H1 (cell line): ENCODE measurements around the gene CSRNP3. TPM values are rescaled to one million over a fixed set of nuclear protein-coding genes. Genes with fewer than 3 reads are reported as not detected.

Experiments
- CTCF ChIA-PET: fragments of 300-600 bp; sonication (Branson Sonifier 250); formaldehyde crosslinking; loops from one replicate; lab custom pipeline; 2021; ENCODE audit not compliant: partially characterized antibody; lab: Charles Lee
- POLR2A ChIA-PET: fragments of 300-600 bp; sonication (Branson Sonifier 250); formaldehyde crosslinking; loops from one replicate; lab custom pipeline; 2021; ENCODE audit warnings: inconsistent platforms; ENCODE audit not compliant: partially characterized antibody; lab: Charles Lee
- DNase-seq, 2 experiments: peaks; one replicate each; pipeline versions ENCODE4 v3.0.0 to v3.0.0-alpha.2; 2010 to 2022; ENCODE audit warnings: low spot score in 2 of 2, low read depth in 1 of 2, mixed read lengths in 1 of 2
- FAIRE-seq: peaks from 2 replicates; lab custom pipeline; 2011; peaks lifted over from hg19 to GRCh38; lab: Jason Lieb, UNC
- H2AFZ ChIP-seq: 2 replicates; pipeline ENCODE4 v1.8.1; 2012; ENCODE audit warnings: low read length, inconsistent platforms
- H2AK5ac ChIP-seq: 2 replicates; pipeline ENCODE4 v1.6.1; 2013; ENCODE audit warnings: low read depth, low read length
- H2BK120ac ChIP-seq: replicated peaks from 2 replicates; pipeline ENCODE3; 2013; ENCODE audit warnings: low read depth, low read length, inconsistent platforms
- H2BK12ac ChIP-seq: 2 replicates; pipeline ENCODE4 v1.6.1; 2013; ENCODE audit warnings: low read depth, low read length
- H2BK15ac ChIP-seq: 2 replicates; pipeline ENCODE4 v1.6.1; 2013; ENCODE audit warnings: low read length
- H2BK20ac ChIP-seq: 2 replicates; pipeline ENCODE4 v1.6.1; 2013; ENCODE audit warnings: low read length
- H2BK5ac ChIP-seq: 2 replicates; pipeline ENCODE4 v1.6.1; 2013; ENCODE audit warnings: low read depth, low read length
- H3K14ac ChIP-seq: 2 replicates; pipeline ENCODE4 v1.6.1; 2013; ENCODE audit warnings: inconsistent platforms; ENCODE audit not compliant: insufficient read length
- H3K18ac ChIP-seq: 2 replicates; pipeline ENCODE4 v1.6.1; 2013; ENCODE audit warnings: low read length; ENCODE audit errors: extremely low read depth
- H3K23ac ChIP-seq: 2 replicates; pipeline ENCODE4 v1.6.1; 2013; ENCODE audit warnings: inconsistent platforms; ENCODE audit not compliant: insufficient read length
- H3K23me2 ChIP-seq: 2 replicates; pipeline ENCODE4 v1.6.1; 2013; ENCODE audit warnings: low read depth, low read length
- H3K27ac ChIP-seq: 2 replicates; pipeline ENCODE4 v1.6.1; 2011; ENCODE audit warnings: low read depth, low read length, inconsistent platforms
- H3K27me3 ChIP-seq, 4 experiments: replicated peaks in 1 of 4; 1 replicate in 1 of 4; 2 replicates in 3 of 4; pipeline versions ENCODE4 v1.6.1 to v1.8.1; 2011 to 2013; ENCODE audit warnings: low read length in 3 of 4, mild to moderate bottlenecking in 3 of 4, inconsistent platforms in 2 of 4, mixed read lengths in 2 of 4, moderate library complexity in 1 of 4; ENCODE audit not compliant: control insufficient read depth in 3 of 4, insufficient read depth in 3 of 4; ENCODE audit errors: extremely low read depth in 1 of 4
- H3K36me3 ChIP-seq, 4 experiments: 2 replicates each; pipeline versions ENCODE4 v1.6.1 to v1.8.1; 2011 to 2013; ENCODE audit warnings: mild to moderate bottlenecking in 4 of 4, low read length in 3 of 4, moderate library complexity in 2 of 4, control low read depth in 1 of 4, inconsistent platforms in 1 of 4; ENCODE audit not compliant: insufficient read depth in 4 of 4, control insufficient read depth in 2 of 4
- H3K4ac ChIP-seq: replicated peaks from 2 replicates; pipeline ENCODE3; 2013; ENCODE audit warnings: low read length, low read depth, mixed read lengths, inconsistent platforms; ENCODE audit not compliant: insufficient read length
- H3K4me1 ChIP-seq, 4 experiments: replicated peaks in 1 of 4; 1 replicate in 1 of 4; 2 replicates in 3 of 4; pipeline versions ENCODE4 v1.6.1 to v1.8.1; 2011 to 2013; ENCODE audit warnings: low read length in 3 of 4, inconsistent platforms in 2 of 4, mixed read lengths in 1 of 4; ENCODE audit not compliant: insufficient read depth in 4 of 4, control insufficient read depth in 3 of 4
- H3K4me2 ChIP-seq, 2 experiments: 2 replicates each; pipeline versions ENCODE4 v1.6.1 to v1.8.1; 2011 to 2013; ENCODE audit warnings: low read depth in 2 of 2, low read length in 2 of 2, control low read depth in 1 of 2, inconsistent platforms in 1 of 2, mild to moderate bottlenecking in 1 of 2; ENCODE audit not compliant: insufficient read depth in 1 of 2
- H3K4me3 ChIP-seq, 4 experiments: fragments of 200-600, 300-600 bp in 1 of 4; sonication (generic), shearing (Covaris generic), sonication (Bioruptor Twin) in 1 of 4; 2 replicates each; pipeline versions ENCODE4 v1.5.1 to v1.8.1; 2011 to 2016; ENCODE audit warnings: low read length in 4 of 4, low read depth in 3 of 4, control low read depth in 2 of 4, inconsistent platforms in 2 of 4, mild to moderate bottlenecking in 2 of 4, mixed read lengths in 1 of 4, moderate library complexity in 1 of 4; ENCODE audit not compliant: insufficient read depth in 2 of 4; ENCODE audit errors: extremely low read depth in 1 of 4
- H3K56ac ChIP-seq: replicated peaks from 2 replicates; pipeline ENCODE3; 2013; ENCODE audit warnings: low read depth, mild to moderate bottlenecking, mixed read lengths, low read length, inconsistent platforms; ENCODE audit not compliant: insufficient read length
- H3K79me1 ChIP-seq: 2 replicates; pipeline ENCODE4 v1.6.1; 2013; ENCODE audit warnings: low read depth, low read length, control low read depth
- H3K79me2 ChIP-seq, 2 experiments: 2 replicates each; pipeline versions ENCODE4 v1.6.1 to v1.8.1; 2012 to 2013; ENCODE audit warnings: low read length in 2 of 2, mild to moderate bottlenecking in 2 of 2, inconsistent platforms in 1 of 2; ENCODE audit not compliant: insufficient read depth in 2 of 2, control insufficient read depth in 1 of 2
- H3K9ac ChIP-seq, 4 experiments: replicated peaks in 1 of 4; 1 replicate in 1 of 4; 2 replicates in 3 of 4; pipeline versions ENCODE4 v1.6.1 to v1.8.1; 2011 to 2013; ENCODE audit warnings: low read depth in 3 of 4, low read length in 3 of 4, control low read depth in 2 of 4, mild to moderate bottlenecking in 2 of 4, moderate library complexity in 2 of 4, inconsistent platforms in 1 of 4; ENCODE audit errors: extremely low read depth in 1 of 4
- H3K9me3 ChIP-seq, 2 experiments: 2 replicates each; pipeline versions ENCODE4 v1.6.1 to v1.8.1; 2012 to 2013; ENCODE audit warnings: mild to moderate bottlenecking in 2 of 2, moderate library complexity in 2 of 2, control low read depth in 1 of 2, inconsistent platforms in 1 of 2, low read depth in 1 of 2, low read length in 1 of 2, mixed read lengths in 1 of 2; ENCODE audit not compliant: insufficient read depth in 2 of 2
- H4K20me1 ChIP-seq, 2 experiments: replicated peaks in 1 of 2; 2 replicates each; pipeline versions ENCODE3 to v1.8.1; 2011 to 2013; ENCODE audit warnings: inconsistent platforms in 2 of 2, low read length in 2 of 2, mild to moderate bottlenecking in 1 of 2; ENCODE audit not compliant: insufficient read depth in 2 of 2, control insufficient read depth in 1 of 2
- H4K5ac ChIP-seq: 2 replicates; pipeline ENCODE4 v1.6.1; 2013; ENCODE audit warnings: low read length, low read depth, mixed read lengths, inconsistent platforms; ENCODE audit not compliant: insufficient read length
- H4K8ac ChIP-seq: 2 replicates; pipeline ENCODE4 v1.8.0; 2013; ENCODE audit warnings: mild to moderate bottlenecking, moderate library complexity, low read length, inconsistent platforms; ENCODE audit not compliant: insufficient read depth; ENCODE audit errors: extremely low read depth
- H4K91ac ChIP-seq: replicated peaks from 2 replicates; pipeline ENCODE3; 2013; ENCODE audit warnings: low read length, mixed read lengths, inconsistent platforms; ENCODE audit not compliant: insufficient read length
- ATF2 ChIP-seq: IDR thresholded peaks from 2 replicates; pipeline ENCODE4 v1.6.1; 2012; ENCODE audit warnings: low read length, inconsistent platforms
- CBX5 ChIP-seq: fragments of 300-800, 300-1000 bp; sonication (generic); IDR thresholded peaks from 2 replicates; pipeline ENCODE4 v1.7.1; 2016; ENCODE audit warnings: antibody characterized with exemption, low read length, low read depth
- CTBP2 ChIP-seq: IDR thresholded peaks from 2 replicates; pipeline ENCODE4 v1.7.0; 2011; ENCODE audit warnings: borderline replicate concordance, mild to moderate bottlenecking, moderate library complexity, mixed read lengths, low read length; ENCODE audit not compliant: insufficient read depth, insufficient read length
- MAFK ChIP-seq: IDR thresholded peaks from 2 replicates; pipeline ENCODE4 v1.6.1; 2012; ENCODE audit warnings: low read depth, mild to moderate bottlenecking, improper control_type of control experiment, low read length
- NANOG ChIP-seq: IDR thresholded peaks from 2 replicates; pipeline ENCODE4 v1.6.1; 2011; ENCODE audit warnings: low read length, low read depth, mild to moderate bottlenecking, inconsistent platforms; ENCODE audit not compliant: insufficient read depth, poor library complexity, severe bottlenecking
- SP1 ChIP-seq: IDR thresholded peaks from 2 replicates; pipeline ENCODE4 v1.6.1; 2011; ENCODE audit warnings: low read depth, low read length
- SP2 ChIP-seq: IDR thresholded peaks from 2 replicates; pipeline ENCODE4 v1.6.1; 2012; ENCODE audit warnings: mild to moderate bottlenecking, low read length, inconsistent platforms
- TEAD4 ChIP-seq: IDR thresholded peaks from 2 replicates; pipeline ENCODE4 v1.6.1; 2012; ENCODE audit warnings: low read depth, low read length, inconsistent platforms, mixed read lengths
- YY1 ChIP-seq: IDR thresholded peaks from 2 replicates; pipeline ENCODE4 v1.6.1; 2011; ENCODE audit warnings: low read depth, mild to moderate bottlenecking, low read length
- WGBS, 2 experiments: shearing (Covaris generic) in 1 of 2; methylation state at CpG; one replicate each; pipeline versions ENCODE4 v1.1.6 to v1.1.7; 2013 to 2015; ENCODE audit warnings: low lambda C conversion rate in 2 of 2, mixed read lengths in 2 of 2, inconsistent platforms in 1 of 2, low coverage in 1 of 2, missing lambda C conversion rate in 1 of 2; ENCODE audit not compliant: insufficient replicate concordance in 2 of 2, insufficient coverage in 1 of 2, insufficient read length in 1 of 2; ENCODE audit errors: extremely low coverage in 1 of 2, missing lambda C conversion rate in 1 of 2; 5-methylcytosine and 5-hydroxymethylcytosine counted together
- polyA plus RNA-seq, 7 experiments: library from polyadenylated mRNA; depleted of rRNA in 3 of 7; stranded (reverse) in 5 of 7; unstranded in 2 of 7; fragments of >200 nt in 5 of 7; fragments of 200-250 nt in 2 of 7; gene quantifications; 1 replicate in 5 of 7; 2 replicates in 1 of 7; 4 replicates in 1 of 7; pipeline versions ENCODE4 v1.2.1 to v1.2.3, GENCODE V29; 2011 to 2013; ENCODE audit warnings: missing spikeins in 2 of 7, mixed read lengths in 2 of 7
- total RNA-seq: library from RNA; stranded (reverse); fragmentation: NEBNext Ultra II Directional; extraction: Animal tissue kit (Norgen Biotek cat#: 25700); gene quantifications from 2 replicates; pipeline ENCODE4 v1.2.1, GENCODE V29; 2021

CSRNP3 gene
- total and polyA plus RNA-seq, 2 of the 8 experiments (the other 6 are each of a cell fraction or from before 2014, with no cell fraction given) = 1.3 to 6.5 TPM

GRCh38 chr2:165452327-165452726 lies 17.2 kb upstream of the CSRNP3 start:
- Histone ChIP-seq H3K23ac (no peak overlapping the region), H3K18ac (no peak overlapping the region), H3K23me2 (no peaks in the 10 kb centered on the region), H4K20me1 (no peaks in the 10 kb centered on the region), H4K5ac (no peak overlapping the region), H2AFZ (no peak overlapping the region), H2BK15ac (no peak overlapping the region), H3K36me3 (no peaks in the 10 kb centered on the region), H4K8ac (no peak overlapping the region), H3K14ac (no peak overlapping the region), H3K4me3 (no peak overlapping the region), H3K56ac (no peak overlapping the region), H2BK120ac (no peak overlapping the region), H3K27ac (no peak overlapping the region), H2AK5ac (no peak overlapping the region), H3K79me2 (no peaks in the 10 kb centered on the region), H3K79me1 (no peaks in the 10 kb centered on the region), H3K9me3 (no peaks in the 10 kb centered on the region), H3K27me3 (no peaks in the 10 kb centered on the region), H2BK20ac (no peak overlapping the region), H2BK12ac (no peak overlapping the region), H4K91ac (no peak overlapping the region), H3K4me1 (no peaks in the 10 kb centered on the region), H3K4me2 (no peak overlapping the region), H3K9ac (no peak overlapping the region), H3K4ac (no peak overlapping the region), H2BK5ac (no peak overlapping the region)
- DNase-seq (no peak), FAIRE-seq (no peak)
- ChIA-PET POLR2A (no interaction called here), CTCF (interaction anchor here (1.4 kb wide), 1 partner anchor 9 kb away, joined by 4 read pairs; no protein-coding TSS in a partner anchor)
- no peak for TF ChIP-seq MAFK
- TF ChIP-seq SP1 = no peak
- no peak for TF ChIP-seq CBX5
- TF ChIP-seq TEAD4 = no peak
- no peak for TF ChIP-seq YY1
- no peak for TF ChIP-seq CTBP2
- TF ChIP-seq ATF2 = no peak
- TF ChIP-seq SP2 = no peak
- TF ChIP-seq NANOG = no peak
- WGBS, 2 experiments = 90% methylated on average over 2 of the region's 2 CpGs; no CpG with 5 or more reads in 1 of the 2 experiments
